NB4 (cell line): ENCODE measurements around the gene KEL.

Source experiments
- POLR2A ChIP-seq: IDR thresholded peaks from 2 replicates; pipeline ENCODE4 v1.6.1; 2011; ENCODE audit warnings: mild to moderate bottlenecking; ENCODE audit not compliant: insufficient read length; ENCODE audit errors: extremely low read depth
- TF ChIP-seq, protein P1 (sequence below): IDR thresholded peaks from one replicate; pipeline ENCODE4 v1.5.1; 2012; ENCODE audit warnings: low read depth, low read length

DNA sequence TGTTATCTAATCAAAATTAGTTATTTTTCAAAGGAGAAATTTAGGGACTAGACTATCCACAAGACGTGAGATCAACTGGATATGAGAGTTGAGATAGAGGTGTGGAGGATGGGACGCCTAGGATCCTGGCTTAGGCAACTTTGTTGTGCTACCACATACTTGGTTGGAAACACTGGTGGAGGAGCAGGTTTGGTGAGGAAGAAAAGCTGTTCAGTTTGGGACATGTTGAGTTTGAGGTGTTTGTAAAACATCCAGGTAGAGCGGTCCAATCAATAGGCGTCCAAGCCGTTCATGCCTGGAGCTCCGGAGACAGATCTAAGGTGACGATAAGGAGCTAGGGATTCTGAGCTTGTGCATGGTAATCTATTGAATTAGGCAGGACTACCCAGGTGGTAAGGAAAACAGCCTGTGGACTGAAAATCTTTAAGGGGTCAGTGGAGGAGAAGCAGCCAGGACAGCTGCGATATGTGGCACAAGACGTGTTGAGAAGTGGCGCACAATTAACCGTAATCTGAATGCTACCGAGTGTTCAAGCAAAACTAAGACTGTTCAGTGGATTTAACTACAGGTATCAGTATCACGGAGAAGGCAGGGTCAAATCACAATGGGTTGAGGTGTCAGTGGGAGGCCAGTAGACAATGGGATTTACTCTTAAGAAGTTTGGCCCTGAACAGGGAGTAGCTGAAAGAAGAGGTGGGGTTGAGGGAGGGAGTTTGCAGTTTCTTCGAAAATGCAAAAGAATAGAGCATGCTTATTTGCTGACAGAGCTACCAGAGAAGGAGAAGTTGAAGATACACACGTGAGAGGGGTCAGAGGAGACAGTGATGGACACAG is 60.5 kb downstream of the KEL start:
- TF ChIP-seq, protein P1, sequence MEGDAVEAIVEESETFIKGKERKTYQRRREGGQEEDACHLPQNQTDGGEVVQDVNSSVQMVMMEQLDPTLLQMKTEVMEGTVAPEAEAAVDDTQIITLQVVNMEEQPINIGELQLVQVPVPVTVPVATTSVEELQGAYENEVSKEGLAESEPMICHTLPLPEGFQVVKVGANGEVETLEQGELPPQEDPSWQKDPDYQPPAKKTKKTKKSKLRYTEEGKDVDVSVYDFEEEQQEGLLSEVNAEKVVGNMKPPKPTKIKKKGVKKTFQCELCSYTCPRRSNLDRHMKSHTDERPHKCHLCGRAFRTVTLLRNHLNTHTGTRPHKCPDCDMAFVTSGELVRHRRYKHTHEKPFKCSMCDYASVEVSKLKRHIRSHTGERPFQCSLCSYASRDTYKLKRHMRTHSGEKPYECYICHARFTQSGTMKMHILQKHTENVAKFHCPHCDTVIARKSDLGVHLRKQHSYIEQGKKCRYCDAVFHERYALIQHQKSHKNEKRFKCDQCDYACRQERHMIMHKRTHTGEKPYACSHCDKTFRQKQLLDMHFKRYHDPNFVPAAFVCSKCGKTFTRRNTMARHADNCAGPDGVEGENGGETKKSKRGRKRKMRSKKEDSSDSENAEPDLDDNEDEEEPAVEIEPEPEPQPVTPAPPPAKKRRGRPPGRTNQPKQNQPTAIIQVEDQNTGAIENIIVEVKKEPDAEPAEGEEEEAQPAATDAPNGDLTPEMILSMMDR = no peak
- no peak for TF ChIP-seq POLR2A
